HepG2 (cell line): ENCODE measurements around the gene PCIF1. TPM values are rescaled to one million over a fixed set of nuclear protein-coding genes. Genes with fewer than 3 reads are reported as not detected.
A peak's percentile ranks its signal among the peaks of the same experiment; 100 is the strongest.

ENCODE experiments used
- HMG20B ChIP-seq: conservative IDR thresholded peaks from 2 replicates; pipeline ENCODE4 v1.6.1; 2016; ENCODE audit warnings: missing genetic modification reagents, missing compliant biosample characterization
- IRX3 ChIP-seq: sonication (generic); formaldehyde crosslinking; IDR thresholded peaks from 2 replicates; pipeline ENCODE4 v1.8.1; 2023; ENCODE audit warnings: mild to moderate bottlenecking, low read depth, missing genetic modification reagents, borderline replicate concordance
- KLF16 ChIP-seq, 2 experiments: sonication (generic) in 1 of 2; formaldehyde crosslinking in 1 of 2; IDR thresholded peaks; 2 replicates each; pipeline versions ENCODE4 v1.6.1 to v1.8.0; 2016 to 2023; ENCODE audit warnings: missing genetic modification reagents in 2 of 2, missing compliant biosample characterization in 1 of 2
- KMT2A ChIP-seq: sonication (generic); formaldehyde crosslinking; IDR thresholded peaks from 2 replicates; pipeline ENCODE4 v1.4.0; 2020; ENCODE audit warnings: missing genetic modification reagents
- NR0B2 ChIP-seq: sonication (generic); formaldehyde crosslinking; IDR thresholded peaks from 2 replicates; pipeline ENCODE4 v1.4.0; 2020; ENCODE audit warnings: mild to moderate bottlenecking, missing genetic modification reagents
- SAP130 ChIP-seq: IDR thresholded peaks from 2 replicates; pipeline ENCODE4 v1.6.1; 2016; ENCODE audit warnings: low read depth
- XRCC5 ChIP-seq: fragments of 200-400 bp; formaldehyde crosslinking; optimal IDR thresholded peaks from 2 replicates; pipeline ENCODE3; 2017; ENCODE audit warnings: mild to moderate bottlenecking, low read length
- ZBTB21 ChIP-seq: sonication (generic); formaldehyde crosslinking; IDR thresholded peaks from 2 replicates; pipeline ENCODE4 v1.4.0; 2020; ENCODE audit warnings: missing genetic modification reagents
- ZBTB42 ChIP-seq: sonication (generic); formaldehyde crosslinking; IDR thresholded peaks from 2 replicates; pipeline ENCODE4 v1.5.0; 2020; ENCODE audit warnings: mild to moderate bottlenecking, missing genetic modification reagents
- ZNF235 ChIP-seq: sonication (generic); formaldehyde crosslinking; IDR thresholded peaks from 2 replicates; pipeline ENCODE4 v1.8.1; 2023; ENCODE audit warnings: mild to moderate bottlenecking, missing genetic modification reagents, borderline replicate concordance
- ZNF3 ChIP-seq: IDR thresholded peaks from 2 replicates; pipeline ENCODE4 v1.7.0; 2017; ENCODE audit warnings: inconsistent platforms
- ZNF549 ChIP-seq: sonication (generic); formaldehyde crosslinking; IDR thresholded peaks from 2 replicates; pipeline ENCODE4 v1.5.0; 2020; ENCODE audit warnings: missing genetic modification reagents
- ZNF879 ChIP-seq: sonication (generic); formaldehyde crosslinking; IDR thresholded peaks from 2 replicates; pipeline ENCODE4 v1.8.1; 2023; ENCODE audit warnings: missing genetic modification reagents
- ZSCAN31 ChIP-seq: sonication (generic); formaldehyde crosslinking; IDR thresholded peaks from 2 replicates; pipeline ENCODE4 v1.5.0; 2020; ENCODE audit warnings: low read depth, mild to moderate bottlenecking, missing genetic modification reagents
- polyA plus RNA-seq, 8 experiments: library from polyadenylated mRNA; depleted of rRNA in 3 of 8; stranded (reverse) in 7 of 8; unstranded in 1 of 8; fragments of >200 nt; fragmentation: Illumina TruSeq in 4 of 8; extraction: Trizol in 4 of 8; gene quantifications; 2 replicates each; pipeline versions ENCODE4 v1.2.1 to v1.2.3, GENCODE V29; 2011 to 2016; ENCODE audit warnings: low read depth in 4 of 8, missing spikeins in 1 of 8, mixed read lengths in 1 of 8; ENCODE audit not compliant: insufficient read depth in 1 of 8
- total RNA-seq, 5 experiments: library from RNA; depleted of rRNA; stranded (reverse); fragments of >200 nt; fragmentation: Illumina TruSeq; extraction: Trizol; gene quantifications; 2 replicates each; pipeline ENCODE4 v1.2.3, GENCODE V29; 2016; ENCODE audit warnings: low read depth in 1 of 5
- TF ChIP-seq, protein P1 (sequence below): sonication (generic); formaldehyde crosslinking; IDR thresholded peaks from 2 replicates; pipeline ENCODE4 v1.5.1; 2020; ENCODE audit warnings: missing genetic modification reagents, mild to moderate bottlenecking, borderline replicate concordance
- TF ChIP-seq, protein P2 (sequence below): sonication (generic); formaldehyde crosslinking; IDR thresholded peaks from 2 replicates; pipeline ENCODE4 v1.8.1; 2023; ENCODE audit warnings: mild to moderate bottlenecking, inconsistent platforms, moderate library complexity, missing genetic modification reagents, borderline replicate concordance
- TF ChIP-seq, protein P3 (sequence below), 2 experiments: sonication (generic) in 1 of 2; formaldehyde crosslinking in 1 of 2; IDR thresholded peaks; 2 replicates each; pipeline versions ENCODE4 v1.6.1 to v1.9.0; 2014 to 2022; ENCODE audit warnings: antibody characterized with exemption in 1 of 2, borderline replicate concordance in 1 of 2, inconsistent platforms in 1 of 2, low read depth in 1 of 2, missing genetic modification reagents in 1 of 2

PCIF1 gene
- total and polyA plus RNA-seq, 2 of the 13 experiments (the other 11 are each of a cell fraction or from before 2014, with no cell fraction given), result 20.9 to 24.4 TPM

- TF ChIP-seq, protein P1, sequence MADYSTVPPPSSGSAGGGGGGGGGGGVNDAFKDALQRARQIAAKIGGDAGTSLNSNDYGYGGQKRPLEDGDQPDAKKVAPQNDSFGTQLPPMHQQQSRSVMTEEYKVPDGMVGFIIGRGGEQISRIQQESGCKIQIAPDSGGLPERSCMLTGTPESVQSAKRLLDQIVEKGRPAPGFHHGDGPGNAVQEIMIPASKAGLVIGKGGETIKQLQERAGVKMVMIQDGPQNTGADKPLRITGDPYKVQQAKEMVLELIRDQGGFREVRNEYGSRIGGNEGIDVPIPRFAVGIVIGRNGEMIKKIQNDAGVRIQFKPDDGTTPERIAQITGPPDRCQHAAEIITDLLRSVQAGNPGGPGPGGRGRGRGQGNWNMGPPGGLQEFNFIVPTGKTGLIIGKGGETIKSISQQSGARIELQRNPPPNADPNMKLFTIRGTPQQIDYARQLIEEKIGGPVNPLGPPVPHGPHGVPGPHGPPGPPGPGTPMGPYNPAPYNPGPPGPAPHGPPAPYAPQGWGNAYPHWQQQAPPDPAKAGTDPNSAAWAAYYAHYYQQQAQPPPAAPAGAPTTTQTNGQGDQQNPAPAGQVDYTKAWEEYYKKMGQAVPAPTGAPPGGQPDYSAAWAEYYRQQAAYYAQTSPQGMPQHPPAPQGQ, result peak; percentile 98; the same call in 1 of the 2 replicates
- TF ChIP-seq ZSCAN31 (CRISPR knock-in tag) (peak; percentile 99), KLF16 (CRISPR knock-in tag; IDR thresholded peaks at IDR 0.05) (peak; percentile 99 to 100), ZNF3 (CRISPR knock-in tag) (no peak), ZNF549 (CRISPR knock-in tag) (peak; percentile 72; the same call in 1 of the 2 replicates), ZNF879 (CRISPR knock-in tag) (peak; percentile 94), ZBTB21 (CRISPR knock-in tag) (peak; percentile 84; the same call in 1 of the 2 replicates), NR0B2 (peak; percentile 98), XRCC5 (peak; percentile 95), HMG20B (CRISPR knock-in tag) (peak; percentile 94), KMT2A (CRISPR knock-in tag) (peak; percentile 97), SAP130 (CRISPR knock-in tag) (peak; percentile 100), ZBTB42 (CRISPR knock-in tag) (peak; percentile 86), ZNF235 (0 out of 2 replicates have a peak, but pooled peaks have one; percentile 49), IRX3 (CRISPR knock-in tag) (peak; percentile 100)
- TF ChIP-seq, protein P2, sequence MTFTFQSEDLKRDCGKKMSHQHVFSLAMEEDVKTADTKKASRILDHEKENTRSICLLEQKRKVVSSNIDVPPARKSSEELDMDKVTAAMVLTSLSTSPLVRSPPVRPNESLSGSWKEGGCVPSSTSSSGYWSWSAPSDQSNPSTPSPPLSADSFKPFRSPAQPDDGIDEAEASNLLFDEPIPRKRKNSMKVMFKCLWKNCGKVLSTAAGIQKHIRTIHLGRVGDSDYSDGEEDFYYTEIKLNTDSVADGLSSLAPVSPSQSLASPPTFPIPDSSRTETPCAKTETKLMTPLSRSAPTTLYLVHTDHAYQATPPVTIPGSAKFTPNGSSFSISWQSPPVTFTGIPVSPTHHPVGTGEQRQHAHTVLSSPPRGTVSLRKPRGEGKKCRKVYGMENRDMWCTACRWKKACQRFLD (CRISPR knock-in tag), result peak; percentile 96
- TF ChIP-seq, protein P3, sequence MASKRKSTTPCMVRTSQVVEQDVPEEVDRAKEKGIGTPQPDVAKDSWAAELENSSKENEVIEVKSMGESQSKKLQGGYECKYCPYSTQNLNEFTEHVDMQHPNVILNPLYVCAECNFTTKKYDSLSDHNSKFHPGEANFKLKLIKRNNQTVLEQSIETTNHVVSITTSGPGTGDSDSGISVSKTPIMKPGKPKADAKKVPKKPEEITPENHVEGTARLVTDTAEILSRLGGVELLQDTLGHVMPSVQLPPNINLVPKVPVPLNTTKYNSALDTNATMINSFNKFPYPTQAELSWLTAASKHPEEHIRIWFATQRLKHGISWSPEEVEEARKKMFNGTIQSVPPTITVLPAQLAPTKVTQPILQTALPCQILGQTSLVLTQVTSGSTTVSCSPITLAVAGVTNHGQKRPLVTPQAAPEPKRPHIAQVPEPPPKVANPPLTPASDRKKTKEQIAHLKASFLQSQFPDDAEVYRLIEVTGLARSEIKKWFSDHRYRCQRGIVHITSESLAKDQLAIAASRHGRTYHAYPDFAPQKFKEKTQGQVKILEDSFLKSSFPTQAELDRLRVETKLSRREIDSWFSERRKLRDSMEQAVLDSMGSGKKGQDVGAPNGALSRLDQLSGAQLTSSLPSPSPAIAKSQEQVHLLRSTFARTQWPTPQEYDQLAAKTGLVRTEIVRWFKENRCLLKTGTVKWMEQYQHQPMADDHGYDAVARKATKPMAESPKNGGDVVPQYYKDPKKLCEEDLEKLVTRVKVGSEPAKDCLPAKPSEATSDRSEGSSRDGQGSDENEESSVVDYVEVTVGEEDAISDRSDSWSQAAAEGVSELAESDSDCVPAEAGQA (IDR thresholded peaks at IDR 0.05; ENCODE audit: low read depth), result peak; percentile 62
- TF ChIP-seq, protein P3 (CRISPR knock-in tag; IDR thresholded peaks at IDR 0.05; ENCODE audit: borderline replicate concordance), result peak; percentile 98; the same call in 1 of the 2 replicates
Observed at GRCh38 chr20:45890985-45891983, 43.2 kb upstream of the PCIF1 start, which contains the start of the genes CTSA and NEURL2 (continued).
